ENCODE results near the gene WDR62.

The WDR62 gene

DNA sequence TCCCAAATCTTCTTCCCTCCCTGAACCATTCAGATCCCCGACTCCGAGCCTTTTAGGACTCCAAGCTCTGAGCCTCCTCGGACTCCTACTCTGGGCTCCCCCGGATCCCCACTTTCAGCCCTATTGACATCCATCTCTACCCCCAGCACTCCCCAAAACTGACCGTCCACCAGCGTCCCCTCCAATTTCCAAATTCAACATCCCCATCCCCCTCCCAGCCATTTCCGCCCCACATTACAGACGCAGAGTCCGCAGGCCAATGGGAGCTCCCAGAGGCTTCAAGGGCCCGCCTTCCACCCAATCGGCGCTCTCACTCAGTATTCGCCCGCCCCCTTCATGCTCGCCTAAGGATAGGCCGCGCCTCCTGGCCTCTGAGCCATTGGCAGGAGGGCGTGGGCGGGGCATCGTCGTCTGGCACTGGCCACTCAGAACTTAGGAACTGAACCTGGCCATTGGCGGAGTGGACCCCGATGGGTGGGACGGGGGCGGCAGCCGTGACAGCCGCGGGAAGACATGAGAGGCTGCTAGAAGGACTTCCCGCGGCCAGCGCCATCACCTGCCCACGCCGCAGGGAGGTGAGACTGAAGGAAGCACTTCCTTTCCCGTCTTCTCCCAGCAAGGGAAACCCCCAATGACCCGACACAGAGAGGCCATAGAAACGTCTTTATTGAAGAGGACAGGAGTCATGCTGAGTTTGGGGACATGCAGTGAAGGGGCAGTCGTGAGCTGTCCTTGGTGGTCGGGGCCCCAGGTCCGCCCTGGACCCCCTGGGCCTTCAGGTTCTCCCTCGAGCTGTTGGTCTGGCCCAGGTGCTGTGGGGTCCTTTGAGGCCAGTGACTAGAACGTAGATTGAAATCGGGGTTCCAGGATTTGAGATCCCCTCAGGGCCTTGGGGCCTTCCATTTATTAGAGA is 40.4 kb upstream of the WDR62 start, which contains the start of gene ALKBH6 (continued):
- TF ChIP-seq ZNF707 (tag by site-specific recombination; IDR thresholded peaks at IDR 0.05), result no peak
- no peak for TF ChIP-seq ZSCAN23 (tag by site-specific recombination; IDR thresholded peaks at IDR 0.05)
- peak; percentile 67 for TF ChIP-seq ZNF501 (tag by site-specific recombination; IDR thresholded peaks at IDR 0.05)
- TF ChIP-seq ZFP41 (tag by site-specific recombination; IDR thresholded peaks at IDR 0.05; ENCODE audit: borderline replicate concordance), result no peak
- TF ChIP-seq, protein P1, sequence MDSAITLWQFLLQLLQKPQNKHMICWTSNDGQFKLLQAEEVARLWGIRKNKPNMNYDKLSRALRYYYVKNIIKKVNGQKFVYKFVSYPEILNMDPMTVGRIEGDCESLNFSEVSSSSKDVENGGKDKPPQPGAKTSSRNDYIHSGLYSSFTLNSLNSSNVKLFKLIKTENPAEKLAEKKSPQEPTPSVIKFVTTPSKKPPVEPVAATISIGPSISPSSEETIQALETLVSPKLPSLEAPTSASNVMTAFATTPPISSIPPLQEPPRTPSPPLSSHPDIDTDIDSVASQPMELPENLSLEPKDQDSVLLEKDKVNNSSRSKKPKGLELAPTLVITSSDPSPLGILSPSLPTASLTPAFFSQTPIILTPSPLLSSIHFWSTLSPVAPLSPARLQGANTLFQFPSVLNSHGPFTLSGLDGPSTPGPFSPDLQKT (IDR thresholded peaks at IDR 0.05; ENCODE audit: borderline replicate concordance, low read depth, low read length), result peak; percentile 93; the same call in 1 of the 2 replicates
- TF ChIP-seq ZNF423 (tag by site-specific recombination; IDR thresholded peaks at IDR 0.05), result 0 out of 2 replicates have a peak, but pooled peaks have one; percentile 26
- 0 out of 2 replicates have a peak, but pooled peaks have one; percentile 26 for TF ChIP-seq OVOL3 (tag by site-specific recombination; IDR thresholded peaks at IDR 0.05)
- no peak; the same call in 1 of the 2 replicates for TF ChIP-seq ZNF610 (tag by site-specific recombination; IDR thresholded peaks at IDR 0.05; ENCODE audit: borderline replicate concordance)
- peak; percentile 60; the same call in 1 of the 2 replicates for TF ChIP-seq KLF7 (tag by site-specific recombination; IDR thresholded peaks at IDR 0.05; ENCODE audit: borderline replicate concordance)
- peak; percentile 91 for TF ChIP-seq YY1 (tag by site-specific recombination; IDR thresholded peaks at IDR 0.05)
- TF ChIP-seq KLF9 (tag by site-specific recombination; IDR thresholded peaks at IDR 0.05; ENCODE audit: low read depth), result peak; percentile 91
- TF ChIP-seq, protein P2, sequence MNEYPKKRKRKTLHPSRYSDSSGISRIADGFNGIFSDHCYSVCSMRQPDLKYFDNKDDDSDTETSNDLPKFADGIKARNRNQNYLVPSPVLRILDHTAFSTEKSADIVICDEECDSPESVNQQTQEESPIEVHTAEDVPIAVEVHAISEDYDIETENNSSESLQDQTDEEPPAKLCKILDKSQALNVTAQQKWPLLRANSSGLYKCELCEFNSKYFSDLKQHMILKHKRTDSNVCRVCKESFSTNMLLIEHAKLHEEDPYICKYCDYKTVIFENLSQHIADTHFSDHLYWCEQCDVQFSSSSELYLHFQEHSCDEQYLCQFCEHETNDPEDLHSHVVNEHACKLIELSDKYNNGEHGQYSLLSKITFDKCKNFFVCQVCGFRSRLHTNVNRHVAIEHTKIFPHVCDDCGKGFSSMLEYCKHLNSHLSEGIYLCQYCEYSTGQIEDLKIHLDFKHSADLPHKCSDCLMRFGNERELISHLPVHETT (tag by site-specific recombination; IDR thresholded peaks at IDR 0.05), result peak; percentile 84
- TF ChIP-seq KLF8 (tag by site-specific recombination; IDR thresholded peaks at IDR 0.05), result peak; percentile 88
- no peak for TF ChIP-seq ZNF266 (tag by site-specific recombination; IDR thresholded peaks at IDR 0.05; ENCODE audit: low read depth)
- TF ChIP-seq, protein P3, sequence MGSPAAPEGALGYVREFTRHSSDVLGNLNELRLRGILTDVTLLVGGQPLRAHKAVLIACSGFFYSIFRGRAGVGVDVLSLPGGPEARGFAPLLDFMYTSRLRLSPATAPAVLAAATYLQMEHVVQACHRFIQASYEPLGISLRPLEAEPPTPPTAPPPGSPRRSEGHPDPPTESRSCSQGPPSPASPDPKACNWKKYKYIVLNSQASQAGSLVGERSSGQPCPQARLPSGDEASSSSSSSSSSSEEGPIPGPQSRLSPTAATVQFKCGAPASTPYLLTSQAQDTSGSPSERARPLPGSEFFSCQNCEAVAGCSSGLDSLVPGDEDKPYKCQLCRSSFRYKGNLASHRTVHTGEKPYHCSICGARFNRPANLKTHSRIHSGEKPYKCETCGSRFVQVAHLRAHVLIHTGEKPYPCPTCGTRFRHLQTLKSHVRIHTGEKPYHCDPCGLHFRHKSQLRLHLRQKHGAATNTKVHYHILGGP (tag by site-specific recombination; IDR thresholded peaks at IDR 0.05), result no peak
- TF ChIP-seq, protein P4, sequence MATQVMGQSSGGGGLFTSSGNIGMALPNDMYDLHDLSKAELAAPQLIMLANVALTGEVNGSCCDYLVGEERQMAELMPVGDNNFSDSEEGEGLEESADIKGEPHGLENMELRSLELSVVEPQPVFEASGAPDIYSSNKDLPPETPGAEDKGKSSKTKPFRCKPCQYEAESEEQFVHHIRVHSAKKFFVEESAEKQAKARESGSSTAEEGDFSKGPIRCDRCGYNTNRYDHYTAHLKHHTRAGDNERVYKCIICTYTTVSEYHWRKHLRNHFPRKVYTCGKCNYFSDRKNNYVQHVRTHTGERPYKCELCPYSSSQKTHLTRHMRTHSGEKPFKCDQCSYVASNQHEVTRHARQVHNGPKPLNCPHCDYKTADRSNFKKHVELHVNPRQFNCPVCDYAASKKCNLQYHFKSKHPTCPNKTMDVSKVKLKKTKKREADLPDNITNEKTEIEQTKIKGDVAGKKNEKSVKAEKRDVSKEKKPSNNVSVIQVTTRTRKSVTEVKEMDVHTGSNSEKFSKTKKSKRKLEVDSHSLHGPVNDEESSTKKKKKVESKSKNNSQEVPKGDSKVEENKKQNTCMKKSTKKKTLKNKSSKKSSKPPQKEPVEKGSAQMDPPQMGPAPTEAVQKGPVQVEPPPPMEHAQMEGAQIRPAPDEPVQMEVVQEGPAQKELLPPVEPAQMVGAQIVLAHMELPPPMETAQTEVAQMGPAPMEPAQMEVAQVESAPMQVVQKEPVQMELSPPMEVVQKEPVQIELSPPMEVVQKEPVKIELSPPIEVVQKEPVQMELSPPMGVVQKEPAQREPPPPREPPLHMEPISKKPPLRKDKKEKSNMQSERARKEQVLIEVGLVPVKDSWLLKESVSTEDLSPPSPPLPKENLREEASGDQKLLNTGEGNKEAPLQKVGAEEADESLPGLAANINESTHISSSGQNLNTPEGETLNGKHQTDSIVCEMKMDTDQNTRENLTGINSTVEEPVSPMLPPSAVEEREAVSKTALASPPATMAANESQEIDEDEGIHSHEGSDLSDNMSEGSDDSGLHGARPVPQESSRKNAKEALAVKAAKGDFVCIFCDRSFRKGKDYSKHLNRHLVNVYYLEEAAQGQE (tag by site-specific recombination; IDR thresholded peaks at IDR 0.05), result peak; percentile 99
- TF ChIP-seq, protein P5, sequence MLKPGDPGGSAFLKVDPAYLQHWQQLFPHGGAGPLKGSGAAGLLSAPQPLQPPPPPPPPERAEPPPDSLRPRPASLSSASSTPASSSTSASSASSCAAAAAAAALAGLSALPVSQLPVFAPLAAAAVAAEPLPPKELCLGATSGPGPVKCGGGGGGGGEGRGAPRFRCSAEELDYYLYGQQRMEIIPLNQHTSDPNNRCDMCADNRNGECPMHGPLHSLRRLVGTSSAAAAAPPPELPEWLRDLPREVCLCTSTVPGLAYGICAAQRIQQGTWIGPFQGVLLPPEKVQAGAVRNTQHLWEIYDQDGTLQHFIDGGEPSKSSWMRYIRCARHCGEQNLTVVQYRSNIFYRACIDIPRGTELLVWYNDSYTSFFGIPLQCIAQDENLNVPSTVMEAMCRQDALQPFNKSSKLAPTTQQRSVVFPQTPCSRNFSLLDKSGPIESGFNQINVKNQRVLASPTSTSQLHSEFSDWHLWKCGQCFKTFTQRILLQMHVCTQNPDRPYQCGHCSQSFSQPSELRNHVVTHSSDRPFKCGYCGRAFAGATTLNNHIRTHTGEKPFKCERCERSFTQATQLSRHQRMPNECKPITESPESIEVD (tag by site-specific recombination; IDR thresholded peaks at IDR 0.05), result no peak
- TF ChIP-seq ZNF600 (tag by site-specific recombination; IDR thresholded peaks at IDR 0.05), result peak; percentile 97
- TF ChIP-seq SCRT1 (tag by site-specific recombination; IDR thresholded peaks at IDR 0.05; ENCODE audit: borderline replicate concordance), result no peak
- TF ChIP-seq, protein P6, sequence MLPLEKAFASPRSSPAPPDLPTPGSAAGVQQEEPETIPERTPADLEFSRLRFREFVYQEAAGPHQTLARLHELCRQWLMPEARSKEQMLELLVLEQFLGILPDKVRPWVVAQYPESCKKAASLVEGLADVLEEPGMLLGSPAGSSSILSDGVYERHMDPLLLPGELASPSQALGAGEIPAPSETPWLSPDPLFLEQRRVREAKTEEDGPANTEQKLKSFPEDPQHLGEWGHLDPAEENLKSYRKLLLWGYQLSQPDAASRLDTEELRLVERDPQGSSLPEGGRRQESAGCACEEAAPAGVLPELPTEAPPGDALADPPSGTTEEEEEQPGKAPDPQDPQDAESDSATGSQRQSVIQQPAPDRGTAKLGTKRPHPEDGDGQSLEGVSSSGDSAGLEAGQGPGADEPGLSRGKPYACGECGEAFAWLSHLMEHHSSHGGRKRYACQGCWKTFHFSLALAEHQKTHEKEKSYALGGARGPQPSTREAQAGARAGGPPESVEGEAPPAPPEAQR (tag by site-specific recombination; IDR thresholded peaks at IDR 0.05), result no peak; the same call in 1 of the 2 replicates
- peak; percentile 55 for TF ChIP-seq ZBTB20 (tag by site-specific recombination; IDR thresholded peaks at IDR 0.05)
- no peak for TF ChIP-seq ZNF248 (tag by site-specific recombination; IDR thresholded peaks at IDR 0.05)
- TF ChIP-seq ZNF169 (tag by site-specific recombination; IDR thresholded peaks at IDR 0.05), result no peak
- peak; percentile 98 for TF ChIP-seq EGR2 (tag by site-specific recombination; IDR thresholded peaks at IDR 0.05; ENCODE audit: low read depth)
- no peak for TF ChIP-seq GLI2 (tag by site-specific recombination; IDR thresholded peaks at IDR 0.05; ENCODE audit: borderline replicate concordance, low read depth)

Measured in HEK293 (cell line).